ENCODE data around the gene ELAPOR2.
"Not testable (repeated sequence)": the region's sequence is repeated elsewhere in the genome, so short reads cannot be mapped to it uniquely, and the experiment has no call there.

ELAPOR2 gene

DNA sequence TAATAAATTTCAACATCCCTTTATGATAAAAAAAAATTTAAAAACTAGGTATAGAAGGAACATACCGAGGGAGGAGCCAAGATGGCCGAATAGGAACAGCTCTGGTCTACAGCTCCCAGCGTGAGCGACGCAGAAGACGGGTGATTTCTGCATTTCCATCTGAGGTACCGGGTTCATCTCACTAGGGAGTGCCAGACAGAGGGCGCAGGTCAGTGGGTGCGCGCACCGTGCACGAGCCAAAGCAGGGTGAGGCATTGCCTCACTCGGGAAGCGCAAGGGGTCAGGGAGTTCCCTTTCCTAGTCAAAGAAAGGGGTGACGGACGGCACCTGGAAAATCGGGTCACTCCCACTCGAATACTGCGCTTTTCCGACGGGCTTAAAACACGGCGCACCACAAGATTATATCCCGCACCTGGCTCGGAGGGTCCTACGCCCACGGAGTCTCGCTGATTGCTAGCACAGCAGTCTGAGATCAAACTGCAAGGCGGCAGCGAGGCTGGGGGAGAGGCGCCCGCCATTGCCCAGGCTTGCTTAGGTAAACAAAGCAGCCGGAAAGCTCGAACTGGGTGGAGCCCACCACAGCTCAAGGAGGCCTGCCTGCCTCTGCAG lies 19.7 kb downstream of the ELAPOR2 start:
- not testable (repeated sequence) for DNase-seq

DNA sequence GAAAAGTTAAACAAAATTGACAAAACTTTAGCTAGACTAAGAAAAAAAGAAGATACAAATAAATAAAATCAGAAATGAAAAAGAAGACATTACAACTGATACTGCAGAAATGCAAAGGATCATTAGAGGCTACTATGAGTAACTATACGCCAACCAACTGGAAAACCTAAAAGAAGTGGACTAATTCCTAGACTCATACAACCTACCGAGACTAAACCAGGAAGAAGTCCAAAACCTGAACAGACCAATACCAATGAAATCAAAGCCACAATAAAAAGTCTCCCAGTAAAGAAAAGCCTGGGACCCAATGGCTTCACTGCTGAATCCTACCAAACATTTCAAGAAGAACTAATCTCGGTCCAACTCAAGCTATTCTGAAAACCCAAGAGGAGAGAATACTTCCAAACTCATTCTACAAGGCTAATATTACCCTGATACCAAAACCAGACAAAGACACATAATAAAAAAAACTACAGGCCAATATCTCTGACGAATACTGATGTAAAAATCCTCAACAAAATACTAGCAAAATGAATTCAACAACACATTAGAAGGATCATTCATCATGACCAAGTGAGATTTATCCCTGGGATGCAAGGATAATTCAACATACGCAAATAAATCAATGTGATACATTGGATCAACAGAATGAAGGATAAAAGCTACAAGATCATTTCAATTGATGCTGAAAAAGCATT lies 20.3 kb downstream of the ELAPOR2 start:
- DNase-seq: no peak

DNA sequence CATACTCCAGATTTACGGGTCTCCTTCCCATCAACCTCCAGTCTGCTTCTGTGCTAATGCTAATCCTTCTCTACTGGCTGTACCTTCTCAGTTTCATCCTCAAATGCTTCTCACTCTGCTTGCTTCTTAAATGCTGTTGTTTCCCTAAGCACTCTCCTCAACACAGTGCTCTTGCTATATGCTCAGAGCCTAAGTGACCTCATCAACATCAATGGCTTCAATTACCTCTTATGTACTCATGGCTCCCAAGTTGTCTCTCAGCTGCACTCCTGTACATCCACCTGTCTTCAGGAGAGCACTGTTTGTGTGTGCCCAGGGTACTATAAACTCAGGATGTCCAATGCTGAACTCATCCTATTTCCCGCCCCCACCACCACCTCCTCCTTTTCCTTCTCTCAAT lies 22.5 kb downstream of the ELAPOR2 start:
- no peak for DNase-seq

DNA sequence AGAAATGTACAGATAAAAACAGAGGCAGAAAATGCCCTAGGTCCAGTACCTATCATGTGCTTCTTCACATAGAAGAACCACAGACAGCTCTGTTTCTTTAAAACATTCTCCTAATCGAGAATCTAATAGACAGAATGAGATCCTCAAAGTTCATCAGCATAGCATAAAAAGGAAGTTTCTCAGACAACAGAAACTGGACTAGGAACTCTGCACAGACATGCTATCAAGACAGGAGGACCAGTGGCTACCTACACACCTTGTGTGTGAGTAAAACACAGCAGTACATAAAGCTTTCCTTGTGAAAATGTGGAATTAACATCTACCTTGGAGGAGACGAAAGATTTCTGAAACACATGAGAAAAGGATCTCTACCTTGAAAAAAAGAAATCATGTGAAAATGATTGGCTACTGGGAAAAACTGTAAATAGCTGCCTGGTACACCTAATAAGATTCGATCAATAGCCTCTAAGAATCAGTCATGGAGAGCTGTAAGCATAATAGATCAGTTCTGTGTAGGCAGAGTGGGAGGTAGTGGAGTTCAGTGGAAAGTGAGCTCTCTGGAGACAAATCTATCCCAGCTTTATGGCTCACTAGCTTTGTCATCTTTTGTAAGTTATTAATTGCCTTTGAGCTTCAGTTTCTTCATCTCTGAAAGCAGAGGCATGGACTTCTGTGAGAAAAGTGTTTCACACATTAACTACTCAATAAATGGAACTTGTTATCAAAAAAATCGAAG lies 26.7 kb downstream of the ELAPOR2 start:
- DNase-seq: no peak

DNA sequence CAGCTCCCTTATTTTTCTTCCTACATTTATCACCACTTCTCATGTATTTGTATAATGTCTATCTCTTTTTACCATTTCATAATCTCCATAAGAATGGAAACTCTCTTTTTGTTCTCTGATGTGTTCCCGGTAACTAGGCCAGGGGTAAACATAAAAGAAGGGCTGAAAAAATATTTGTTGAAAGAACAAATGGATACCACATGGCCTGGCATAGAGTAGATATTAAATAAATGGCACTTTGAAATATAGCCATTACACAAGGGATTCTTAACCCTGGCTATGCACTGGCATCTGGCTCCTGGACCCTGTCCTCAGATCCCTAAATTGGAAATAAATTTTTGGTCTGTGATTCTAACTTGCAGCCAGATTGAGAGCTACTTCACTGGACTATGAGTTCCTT lies 30.4 kb downstream of the ELAPOR2 start:
- no peak for DNase-seq

DNA sequence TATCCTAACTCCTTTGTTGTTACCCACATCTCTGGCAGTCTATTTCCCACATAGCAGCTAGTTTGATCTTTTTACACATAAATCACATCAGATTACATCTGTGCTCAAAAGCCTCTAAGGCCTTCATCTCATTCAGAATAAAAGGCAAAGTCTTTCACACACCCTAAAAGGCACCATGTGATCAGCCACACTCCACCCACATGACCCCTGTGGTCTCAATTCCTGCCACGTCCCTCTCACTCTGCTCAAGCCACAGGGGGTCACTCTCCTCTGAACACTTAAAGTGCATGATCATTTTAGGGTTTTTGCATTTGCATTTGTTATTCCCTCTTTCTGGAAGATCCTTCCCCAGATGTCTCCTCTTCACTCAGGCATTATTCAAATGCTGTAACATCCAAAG lies 30.8 kb downstream of the ELAPOR2 start:
- no peak for DNase-seq

DNA sequence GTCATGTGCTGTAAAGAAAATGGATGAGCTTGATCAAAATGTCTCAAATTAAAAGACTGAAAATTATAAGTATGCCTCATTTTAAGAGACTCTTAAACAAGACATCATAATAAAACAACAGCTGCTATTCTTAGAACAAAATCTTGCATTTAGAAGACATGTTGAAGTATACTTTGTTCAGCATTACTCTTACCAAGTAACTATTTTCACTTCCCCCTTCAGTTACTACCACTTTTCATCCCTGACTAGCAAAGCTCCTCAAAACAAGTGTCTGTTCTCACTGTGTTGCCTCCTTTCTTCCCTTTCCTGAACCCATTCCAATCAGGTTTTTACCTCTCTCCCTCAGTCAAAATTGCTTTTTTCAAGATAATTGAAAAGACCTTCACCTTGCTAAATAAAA lies 31.6 kb downstream of the ELAPOR2 start:
- no peak for DNase-seq

DNA sequence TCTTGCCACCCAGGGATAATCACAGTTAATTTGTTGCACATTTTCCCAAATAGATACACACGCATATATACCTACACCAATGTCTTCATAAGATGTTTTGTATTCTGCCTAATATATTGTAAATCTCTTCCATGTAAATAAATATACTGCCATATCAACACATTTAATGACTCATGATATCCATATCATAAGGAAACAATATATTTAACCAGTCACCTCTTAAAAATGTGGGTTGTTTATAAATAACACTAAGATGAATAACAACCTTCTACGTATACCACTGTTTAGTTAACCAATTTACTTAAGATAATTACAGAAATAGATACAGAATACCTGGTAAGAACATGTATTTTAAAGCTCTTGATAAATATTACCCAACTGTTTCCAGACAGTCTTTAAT lies 38.2 kb downstream of the ELAPOR2 start:
- DNase-seq: no peak

DNA sequence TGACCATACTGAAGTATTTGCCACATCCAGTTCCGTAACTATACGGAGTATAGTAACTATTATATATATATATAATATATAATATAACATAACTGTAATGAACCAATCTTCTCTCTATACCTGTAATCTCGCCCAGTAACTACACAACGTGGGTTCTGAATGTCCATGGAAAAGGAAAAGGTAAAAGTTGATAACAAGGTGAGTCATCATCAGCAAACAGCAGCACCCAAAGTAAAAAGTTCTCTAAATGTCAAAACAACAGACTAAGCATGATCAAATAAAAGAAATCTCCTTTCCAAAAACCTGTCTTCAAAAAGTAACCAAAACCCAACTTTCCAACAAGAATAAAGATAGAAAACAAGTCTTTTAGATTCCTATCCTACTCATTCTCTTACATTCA lies 42.8 kb downstream of the ELAPOR2 start:
- DNase-seq: no peak

DNA sequence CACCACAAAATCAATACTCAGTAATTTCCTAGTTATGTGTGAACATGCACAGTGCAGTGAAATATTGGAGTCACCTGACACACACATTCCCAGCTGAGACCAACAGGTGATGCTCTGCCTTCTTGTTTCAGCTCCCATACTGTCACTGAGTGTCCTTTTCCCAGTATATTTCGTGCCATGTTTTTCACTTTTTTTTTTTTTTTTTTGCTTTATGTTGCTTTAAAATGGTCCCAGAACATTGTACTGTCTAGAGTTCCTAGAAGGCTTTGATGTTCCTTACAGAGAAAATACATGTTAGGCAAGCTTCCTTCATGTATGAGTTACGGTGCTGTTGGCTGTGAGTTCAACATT lies 45.6 kb downstream of the ELAPOR2 start:
- DNase-seq: no peak

DNA sequence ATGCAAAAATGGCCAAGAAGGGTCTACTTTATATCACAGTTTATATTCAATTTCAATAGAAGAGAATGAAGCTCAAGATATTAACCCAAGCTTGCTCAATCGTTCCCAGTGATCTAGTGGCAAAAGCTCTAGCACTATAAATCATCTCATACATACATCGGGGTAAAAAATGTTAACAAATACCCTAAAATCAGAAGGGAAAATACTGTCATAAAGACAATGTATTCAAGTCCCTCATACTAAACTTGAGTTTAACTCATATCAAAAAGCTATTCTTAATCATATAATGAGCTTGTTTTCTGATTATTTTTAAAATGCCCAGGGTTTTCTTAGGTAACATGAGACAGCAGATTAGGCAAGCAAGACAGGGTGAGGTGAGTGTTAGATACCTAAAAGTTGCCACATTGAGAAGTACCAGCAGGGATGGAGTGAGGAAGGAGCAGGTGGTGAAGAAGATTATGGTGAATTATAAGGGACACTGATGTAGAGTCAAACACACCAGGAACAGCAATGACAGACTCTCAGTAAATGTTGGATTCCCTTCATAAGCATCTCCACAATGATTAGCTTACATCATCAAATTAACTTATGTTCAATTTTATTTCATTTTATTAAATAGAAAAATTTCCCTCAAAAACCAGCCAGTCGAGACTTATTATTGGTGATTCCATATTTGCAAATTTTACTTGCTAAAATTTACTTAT lies 46.2 kb downstream of the ELAPOR2 start:
- no peak for DNase-seq

All from fibroblast of upper back skin (primary cell).